HEK293 (cell line): ENCODE measurements around the gene ZNF710.

Experiments used
- CTCF ChIA-PET: fragments of 350-600 bp; formaldehyde crosslinking; extraction: SDS; loops from one replicate; lab custom pipeline; 2021; ENCODE audit warnings: antibody characterized with exemption; lab: Yijun Ruan, JAX
- POLR2A ChIA-PET: fragments of 300-600 bp; formaldehyde crosslinking; extraction: SDS; loops from one replicate; lab custom pipeline; 2020; ENCODE audit warnings: antibody characterized with exemption, inconsistent platforms; lab: Yijun Ruan, JAX
- H3K27ac ChIP-seq: fragments of 200-500 bp; sonication (Bioruptor generic); 2 replicates; pipeline ENCODE4 v1.5.1; 2014; ENCODE audit warnings: low read depth, low read length, control low read depth, inconsistent platforms; ENCODE audit errors: extremely low read depth
- H3K36me3 ChIP-seq, 2 experiments: fragments of 200-500 bp in 1 of 2; sonication (Bioruptor generic) in 1 of 2; 1 replicate in 1 of 2; 2 replicates in 1 of 2; pipeline ENCODE4 v1.5.1; 2014 to 2017; ENCODE audit warnings: inconsistent platforms in 2 of 2, low read length in 2 of 2; ENCODE audit not compliant: control insufficient read depth in 2 of 2, insufficient read depth in 1 of 2
- H3K4me1 ChIP-seq: fragments of 200-500 bp; sonication (Bioruptor generic); 2 replicates; pipeline ENCODE4 v1.5.1; 2014; ENCODE audit warnings: mild to moderate bottlenecking, low read length, inconsistent platforms; ENCODE audit not compliant: control insufficient read depth, insufficient read depth
- H3K4me3 ChIP-seq: 2 replicates; pipeline ENCODE4 v1.5.1; 2011; ENCODE audit warnings: low read depth, mild to moderate bottlenecking, control low read depth, low read length, moderate library complexity
- H3K9me3 ChIP-seq: fragments of 200-500 bp; sonication (Bioruptor generic); 2 replicates; pipeline ENCODE4 v1.5.1; 2014; ENCODE audit warnings: low read depth, low read length, inconsistent platforms; ENCODE audit not compliant: control insufficient read depth, insufficient read depth
- GFI1B ChIP-seq: fragments of 450-650 bp; formaldehyde crosslinking; IDR thresholded peaks from 2 replicates; pipeline ENCODE4 v1.5.1; 2016; ENCODE audit warnings: missing biosample characterization, missing genetic modification characterization
- HOXA7 ChIP-seq: sonication (generic); formaldehyde crosslinking; IDR thresholded peaks from 2 replicates; pipeline ENCODE4 v1.8.1; 2022; ENCODE audit warnings: missing genetic modification reagents, borderline replicate concordance
- IKZF3 ChIP-seq: fragments of 450-650 bp; IDR thresholded peaks from 2 replicates; pipeline ENCODE4 v1.5.0; 2018; ENCODE audit warnings: missing biosample characterization, mild to moderate bottlenecking, missing genetic modification characterization, moderate library complexity
- OSR2 ChIP-seq: fragments of 450-650 bp; formaldehyde crosslinking; IDR thresholded peaks from 2 replicates; pipeline ENCODE4 v1.5.1; 2016; ENCODE audit warnings: missing biosample characterization, missing genetic modification characterization
- ZBTB48 ChIP-seq: fragments of 450-650 bp; formaldehyde crosslinking; IDR thresholded peaks from 2 replicates; pipeline ENCODE4 v1.5.1; 2016; ENCODE audit warnings: missing biosample characterization, missing genetic modification characterization
- ZFHX2 ChIP-seq: fragments of 450-650 bp; formaldehyde crosslinking; conservative IDR thresholded peaks from 2 replicates; pipeline ENCODE4 v1.5.1; 2016; ENCODE audit warnings: missing biosample characterization, missing genetic modification characterization
- ZNF140 ChIP-seq: fragments of 450-650 bp; formaldehyde crosslinking; IDR thresholded peaks from 2 replicates; pipeline ENCODE4 v1.5.1; 2016; ENCODE audit warnings: missing biosample characterization, missing genetic modification characterization
- ZNF146 ChIP-seq: fragments of 450-650 bp; formaldehyde crosslinking; IDR thresholded peaks from 2 replicates; pipeline ENCODE4 v1.5.1; 2016; ENCODE audit warnings: missing biosample characterization, missing genetic modification characterization
- ZNF16 ChIP-seq: fragments of 450-650 bp; formaldehyde crosslinking; IDR thresholded peaks from 2 replicates; pipeline ENCODE4 v1.5.1; 2016; ENCODE audit warnings: low read depth, missing biosample characterization, missing genetic modification characterization
- ZNF24 ChIP-seq: fragments of 450-650 bp; formaldehyde crosslinking; IDR thresholded peaks from 2 replicates; pipeline ENCODE4 v1.5.1; 2016; ENCODE audit warnings: missing biosample characterization, missing genetic modification characterization
- ZNF311 ChIP-seq: fragments of 450-650 bp; formaldehyde crosslinking; IDR thresholded peaks from 2 replicates; pipeline ENCODE4 v1.5.1; 2017; ENCODE audit warnings: missing biosample characterization, missing genetic modification characterization, borderline replicate concordance
- ZNF416 ChIP-seq: fragments of 450-650 bp; formaldehyde crosslinking; IDR thresholded peaks from 2 replicates; pipeline ENCODE4 v1.5.1; 2016; ENCODE audit warnings: missing biosample characterization, missing genetic modification characterization
- ZNF560 ChIP-seq: fragments of 450-650 bp; formaldehyde crosslinking; IDR thresholded peaks from 2 replicates; pipeline ENCODE4 v1.5.1; 2017; ENCODE audit warnings: missing biosample characterization, missing genetic modification characterization, borderline replicate concordance
- ZNF571 ChIP-seq: fragments of 450-650 bp; formaldehyde crosslinking; IDR thresholded peaks from 2 replicates; pipeline ENCODE4 v1.5.0; 2017; ENCODE audit warnings: missing biosample characterization, missing genetic modification characterization
- ZNF660 ChIP-seq: fragments of 450-650 bp; IDR thresholded peaks from 2 replicates; pipeline ENCODE4 v1.5.1; 2018; ENCODE audit warnings: missing biosample characterization, mild to moderate bottlenecking, missing genetic modification characterization
- ZNF777 ChIP-seq: fragments of 450-650 bp; formaldehyde crosslinking; IDR thresholded peaks from 2 replicates; pipeline ENCODE4 v1.5.1; 2017; ENCODE audit warnings: missing biosample characterization, missing genetic modification characterization, borderline replicate concordance
- ZSCAN23 ChIP-seq: fragments of 450-650 bp; formaldehyde crosslinking; IDR thresholded peaks from 2 replicates; pipeline ENCODE4 v1.5.1; 2016; ENCODE audit warnings: missing biosample characterization, missing genetic modification characterization
- TF ChIP-seq, protein P1 (sequence below): fragments of 450-650 bp; formaldehyde crosslinking; IDR thresholded peaks from 2 replicates; pipeline ENCODE4 v1.5.1; 2016; ENCODE audit warnings: missing biosample characterization, missing genetic modification characterization
- TF ChIP-seq, protein P2 (sequence below): fragments of 450-650 bp; formaldehyde crosslinking; IDR thresholded peaks from 2 replicates; pipeline ENCODE4 v1.5.1; 2016; ENCODE audit warnings: missing biosample characterization, missing genetic modification characterization
- TF ChIP-seq, protein P3 (sequence below): fragments of 450-650 bp; formaldehyde crosslinking; IDR thresholded peaks from 2 replicates; pipeline ENCODE4 v1.5.1; 2016; ENCODE audit warnings: missing biosample characterization, missing genetic modification characterization
- TF ChIP-seq, protein P4 (sequence below): fragments of 450-650 bp; formaldehyde crosslinking; IDR thresholded peaks from 2 replicates; pipeline ENCODE4 v1.5.1; 2016; ENCODE audit warnings: missing biosample characterization, missing genetic modification characterization

The ZNF710 gene

DNA sequence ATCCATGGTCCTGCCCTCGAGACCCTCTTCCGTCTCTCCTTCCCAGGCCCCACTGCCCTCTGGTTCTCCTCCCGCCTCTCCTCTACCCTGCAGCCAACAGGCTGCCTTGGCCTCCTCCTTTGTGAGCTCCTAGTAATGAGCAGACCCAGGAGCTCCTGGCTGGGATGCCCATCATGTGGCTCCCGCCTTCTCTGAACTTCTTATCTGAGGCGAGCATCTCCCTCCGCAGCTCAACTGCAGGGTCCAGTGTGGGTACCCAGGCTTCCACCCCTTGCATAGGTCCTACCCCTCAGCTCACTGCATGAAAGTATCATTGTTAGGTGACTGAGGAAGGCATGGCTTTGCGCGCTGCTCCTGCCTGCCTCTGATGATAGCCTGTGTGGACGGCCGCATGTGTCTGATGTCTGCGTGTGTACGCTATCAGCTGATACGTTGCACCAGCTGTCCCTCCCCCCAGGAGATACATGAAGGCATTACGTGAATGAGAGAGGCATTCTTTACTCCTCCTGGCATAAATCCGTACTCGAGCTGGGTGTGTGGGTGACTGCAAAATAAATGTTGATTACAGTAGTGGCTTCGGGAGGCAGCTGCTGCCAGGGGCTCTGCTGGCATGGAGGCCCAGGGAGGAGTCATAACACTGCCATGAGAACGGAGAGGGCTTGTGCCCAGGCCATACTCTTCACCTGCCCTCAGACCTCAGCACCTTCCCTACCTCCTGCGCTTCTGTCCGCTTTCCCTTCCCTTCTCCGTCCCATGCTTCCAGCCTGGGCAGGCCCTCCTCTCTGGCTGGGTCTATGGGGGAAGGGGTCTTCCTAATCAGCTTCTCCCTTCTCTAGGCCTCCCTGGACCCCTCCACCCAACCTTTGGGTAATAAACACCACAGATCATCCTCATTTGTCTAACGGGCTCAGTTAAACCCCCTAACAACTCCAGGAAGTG lies 48.8 kb downstream of the ZNF710 start (continued):
- TF ChIP-seq IKZF3 (tag by site-specific recombination), result no peak
- no peak for TF ChIP-seq ZNF140
- TF ChIP-seq, protein P1, sequence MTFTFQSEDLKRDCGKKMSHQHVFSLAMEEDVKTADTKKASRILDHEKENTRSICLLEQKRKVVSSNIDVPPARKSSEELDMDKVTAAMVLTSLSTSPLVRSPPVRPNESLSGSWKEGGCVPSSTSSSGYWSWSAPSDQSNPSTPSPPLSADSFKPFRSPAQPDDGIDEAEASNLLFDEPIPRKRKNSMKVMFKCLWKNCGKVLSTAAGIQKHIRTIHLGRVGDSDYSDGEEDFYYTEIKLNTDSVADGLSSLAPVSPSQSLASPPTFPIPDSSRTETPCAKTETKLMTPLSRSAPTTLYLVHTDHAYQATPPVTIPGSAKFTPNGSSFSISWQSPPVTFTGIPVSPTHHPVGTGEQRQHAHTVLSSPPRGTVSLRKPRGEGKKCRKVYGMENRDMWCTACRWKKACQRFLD, result no peak
- no peak for TF ChIP-seq ZBTB48
- no peak for TF ChIP-seq ZSCAN23 (tag by site-specific recombination)
- TF ChIP-seq ZNF416, result no peak
- TF ChIP-seq ZNF660 (tag by site-specific recombination), result no peak
- TF ChIP-seq ZFHX2 (tag by site-specific recombination), result no peak
- TF ChIP-seq ZNF777 (tag by site-specific recombination), result no peak

DNA sequence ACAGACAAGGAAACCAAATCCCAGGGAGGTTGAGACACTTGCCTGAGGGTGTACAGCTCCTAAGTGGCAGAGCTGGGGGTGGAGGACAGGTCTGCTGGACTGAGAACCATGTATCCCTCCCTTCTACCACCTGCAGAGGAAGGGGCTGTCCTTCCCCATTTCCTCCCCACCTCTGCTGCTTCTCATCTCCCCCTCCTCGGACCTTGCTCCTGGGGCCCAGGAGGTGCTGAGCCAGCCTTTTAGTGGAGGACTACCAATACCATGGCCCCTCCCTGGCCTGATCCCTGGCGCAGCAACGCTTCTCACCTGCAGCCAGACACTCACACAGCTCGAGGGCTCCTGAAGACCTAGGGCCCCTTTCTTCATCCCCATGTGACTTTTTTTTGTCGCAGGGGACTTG lies 50.8 kb downstream of the ZNF710 start:
- POLR2A ChIA-PET, result no interaction called here
- H3K27ac ChIP-seq, result no peak overlapping the region
- CTCF ChIA-PET, result no interaction called here
- H3K36me3 ChIP-seq, result no peaks in the 10 kb centered on the region
- H3K4me1 ChIP-seq, result peaks cover 9% of the 10 kb centered on the region
- H3K4me3 ChIP-seq, result no peak overlapping the region
- TF ChIP-seq IKZF3 (tag by site-specific recombination) (no peak), ZNF311 (tag by site-specific recombination) (no peak), ZNF560 (no peak), GFI1B (tag by site-specific recombination) (no peak), ZNF146 (tag by site-specific recombination) (no peak), ZNF16 (no peak), OSR2 (tag by site-specific recombination) (no peak), ZNF571 (tag by site-specific recombination) (no peak), HOXA7 (CRISPR knock-in tag) (no peak), ZNF24 (no peak)
- TF ChIP-seq, protein P2, sequence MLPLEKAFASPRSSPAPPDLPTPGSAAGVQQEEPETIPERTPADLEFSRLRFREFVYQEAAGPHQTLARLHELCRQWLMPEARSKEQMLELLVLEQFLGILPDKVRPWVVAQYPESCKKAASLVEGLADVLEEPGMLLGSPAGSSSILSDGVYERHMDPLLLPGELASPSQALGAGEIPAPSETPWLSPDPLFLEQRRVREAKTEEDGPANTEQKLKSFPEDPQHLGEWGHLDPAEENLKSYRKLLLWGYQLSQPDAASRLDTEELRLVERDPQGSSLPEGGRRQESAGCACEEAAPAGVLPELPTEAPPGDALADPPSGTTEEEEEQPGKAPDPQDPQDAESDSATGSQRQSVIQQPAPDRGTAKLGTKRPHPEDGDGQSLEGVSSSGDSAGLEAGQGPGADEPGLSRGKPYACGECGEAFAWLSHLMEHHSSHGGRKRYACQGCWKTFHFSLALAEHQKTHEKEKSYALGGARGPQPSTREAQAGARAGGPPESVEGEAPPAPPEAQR, result no peak
- TF ChIP-seq, protein P3, sequence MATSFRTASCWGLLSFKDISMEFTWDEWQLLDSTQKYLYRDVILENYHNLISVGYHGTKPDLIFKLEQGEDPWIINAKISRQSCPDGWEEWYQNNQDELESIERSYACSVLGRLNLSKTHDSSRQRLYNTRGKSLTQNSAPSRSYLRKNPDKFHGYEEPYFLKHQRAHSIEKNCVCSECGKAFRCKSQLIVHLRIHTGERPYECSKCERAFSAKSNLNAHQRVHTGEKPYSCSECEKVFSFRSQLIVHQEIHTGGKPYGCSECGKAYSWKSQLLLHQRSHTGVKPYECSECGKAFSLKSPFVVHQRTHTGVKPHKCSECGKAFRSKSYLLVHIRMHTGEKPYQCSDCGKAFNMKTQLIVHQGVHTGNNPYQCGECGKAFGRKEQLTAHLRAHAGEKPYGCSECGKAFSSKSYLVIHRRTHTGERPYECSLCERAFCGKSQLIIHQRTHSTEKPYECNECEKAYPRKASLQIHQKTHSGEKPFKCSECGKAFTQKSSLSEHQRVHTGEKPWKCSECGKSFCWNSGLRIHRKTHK (tag by site-specific recombination), result no peak
- TF ChIP-seq, protein P4, sequence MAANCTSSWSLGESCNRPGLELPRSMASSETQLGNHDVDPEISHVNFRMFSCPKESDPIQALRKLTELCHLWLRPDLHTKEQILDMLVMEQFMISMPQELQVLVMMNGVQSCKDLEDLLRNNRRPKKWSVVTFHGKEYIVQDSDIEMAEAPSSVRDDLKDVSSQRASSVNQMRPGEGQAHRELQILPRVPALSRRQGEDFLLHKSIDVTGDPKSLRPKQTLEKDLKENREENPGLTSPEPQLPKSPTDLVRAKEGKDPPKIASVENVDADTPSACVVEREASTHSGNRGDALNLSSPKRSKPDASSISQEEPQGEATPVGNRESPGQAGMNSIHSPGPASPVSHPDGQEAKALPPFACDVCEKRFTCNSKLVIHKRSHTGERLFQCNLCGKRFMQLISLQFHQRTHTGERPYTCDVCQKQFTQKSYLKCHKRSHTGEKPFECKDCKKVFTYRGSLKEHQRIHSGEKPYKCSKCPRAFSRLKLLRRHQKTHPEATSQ (tag by site-specific recombination), result no peak
- H3K9me3 ChIP-seq, result no peaks in the 10 kb centered on the region
